IgD-negative memory B cell (primary cell): ENCODE data around the gene HSD11B1. TPM values are rescaled to one million over a fixed set of nuclear protein-coding genes. Genes with fewer than 3 reads are reported as not detected.

Experiments
- H3K27ac Mint-ChIP-seq, 3 donors: one replicate each; pipeline ENCODE4 v1.8.0; 2020 to 2022; ENCODE audit warnings: mild to moderate bottlenecking in 3 of 3, mixed read lengths in 3 of 3, moderate library complexity in 1 of 3
- H3K27me3 Mint-ChIP-seq: one replicate; pipeline ENCODE4 v1.8.0; 2021; ENCODE audit warnings: mixed read lengths
- H3K36me3 Mint-ChIP-seq: one replicate; pipeline ENCODE4 v1.8.0; 2020; ENCODE audit warnings: mild to moderate bottlenecking, mixed read lengths
- H3K4me1 Mint-ChIP-seq, 3 donors: one replicate each; pipeline ENCODE4 v1.8.0; 2020 to 2022; ENCODE audit warnings: mixed read lengths in 3 of 3, mild to moderate bottlenecking in 1 of 3
- H3K4me3 Mint-ChIP-seq, 4 donors: one replicate each; pipeline ENCODE4 v1.8.0; 2020 to 2022; ENCODE audit warnings: mild to moderate bottlenecking in 4 of 4, mixed read lengths in 4 of 4, moderate library complexity in 3 of 4
- H3K9me3 Mint-ChIP-seq, 3 donors: one replicate each; pipeline ENCODE4 v1.8.0; 2020 to 2021; ENCODE audit warnings: mixed read lengths in 3 of 3, mild to moderate bottlenecking in 1 of 3
- polyA plus RNA-seq: library from polyadenylated mRNA; unstranded; fragments of 300-500 nt; fragmentation: Illumina TruSeq; gene quantifications from one replicate; pipeline ENCODE4 v1.2.3, GENCODE V29; 2021

Gene HSD11B1
- polyA plus RNA-seq, 1 donor from 2014 or later: not detected

GRCh38 chr1:209727785-209728184 lies 23.1 kb downstream of the HSD11B1 start:
- Mint-ChIP-seq H3K36me3 (peaks cover 2% of the 10 kb centered on the region), H3K4me1 (peaks cover 0 to 3% (median 2%) of the 10 kb centered on the region in 3 donors), H3K27me3 (no peaks in the 10 kb centered on the region), H3K27ac (peak overlapping the region in 1 of 3 donors; percentile 22), H3K4me3 (no peak overlapping the region), H3K9me3 (no peaks in the 10 kb centered on the region)

GRCh38 chr1:209728466-209728865 lies 23.8 kb downstream of the HSD11B1 start:
- Mint-ChIP-seq H3K4me1 (peaks cover 0 to 3% (median 2%) of the 10 kb centered on the region in 3 donors), H3K4me3 (no peak overlapping the region), H3K9me3 (no peaks in the 10 kb centered on the region), H3K27me3 (no peaks in the 10 kb centered on the region), H3K27ac (no peak overlapping the region), H3K36me3 (peaks cover 2% of the 10 kb centered on the region)

GRCh38 chr1:209729436-209729835 lies 24.8 kb downstream of the HSD11B1 start:
- Mint-ChIP-seq H3K9me3 (no peaks in the 10 kb centered on the region), H3K36me3 (peaks cover 2% of the 10 kb centered on the region), H3K27ac (no peak overlapping the region), H3K4me3 (no peak overlapping the region), H3K27me3 (no peaks in the 10 kb centered on the region), H3K4me1 (peaks cover 0 to 7% (median 3%) of the 10 kb centered on the region in 3 donors)

GRCh38 chr1:209732725-209733124 lies 28.1 kb downstream of the HSD11B1 start:
- no peak overlapping the region for H3K4me3 Mint-ChIP-seq
- no peak overlapping the region for H3K27ac Mint-ChIP-seq
- H3K36me3 Mint-ChIP-seq: peaks cover 4% of the 10 kb centered on the region
- no peaks in the 10 kb centered on the region for H3K9me3 Mint-ChIP-seq
- peaks cover 0 to 9% (median 1%) of the 10 kb centered on the region in 3 donors for H3K4me1 Mint-ChIP-seq
- H3K27me3 Mint-ChIP-seq: no peaks in the 10 kb centered on the region

GRCh38 chr1:209733409-209734192 lies 29.0 kb downstream of the HSD11B1 start:
- Mint-ChIP-seq H3K4me3 (no peak overlapping the region), H3K27me3 (no peaks in the 10 kb centered on the region), H3K9me3 (no peaks in the 10 kb centered on the region), H3K36me3 (peaks cover 4% of the 10 kb centered on the region), H3K4me1 (peaks cover 0 to 9% (median 1%) of the 10 kb centered on the region in 3 donors), H3K27ac (no peak overlapping the region)

GRCh38 chr1:209736490-209737117 lies 32.0 kb downstream of the HSD11B1 start:
- H3K27me3 Mint-ChIP-seq: peaks cover 3% of the 10 kb centered on the region
- peaks cover 0 to 7% (median 1%) of the 10 kb centered on the region in 3 donors for H3K4me1 Mint-ChIP-seq
- no peak overlapping the region for H3K4me3 Mint-ChIP-seq
- peaks cover 0 to 2% (median 0%) of the 10 kb centered on the region in 3 donors for H3K9me3 Mint-ChIP-seq
- H3K27ac Mint-ChIP-seq: no peak overlapping the region
- peaks cover 2% of the 10 kb centered on the region for H3K36me3 Mint-ChIP-seq

GRCh38 chr1:209737118-209737505 lies 32.5 kb downstream of the HSD11B1 start:
- Mint-ChIP-seq H3K4me1 (peaks cover 0 to 7% (median 1%) of the 10 kb centered on the region in 3 donors), H3K27me3 (peaks cover 3% of the 10 kb centered on the region), H3K36me3 (peaks cover 2% of the 10 kb centered on the region), H3K4me3 (no peak overlapping the region), H3K9me3 (peaks cover 0 to 2% (median 0%) of the 10 kb centered on the region in 3 donors), H3K27ac (no peak overlapping the region)

GRCh38 chr1:209738270-209738669 lies 33.6 kb downstream of the HSD11B1 start:
- Mint-ChIP-seq H3K4me1 (peaks cover 0 to 8% (median 7%) of the 10 kb centered on the region in 3 donors), H3K9me3 (peaks cover 0 to 2% (median 0%) of the 10 kb centered on the region in 3 donors), H3K27ac (no peak overlapping the region), H3K4me3 (no peak overlapping the region), H3K36me3 (peaks cover 2% of the 10 kb centered on the region), H3K27me3 (peaks cover 3% of the 10 kb centered on the region)

GRCh38 chr1:209741193-209741592 lies 36.5 kb downstream of the HSD11B1 start:
- peaks cover 0 to 7% (median 3%) of the 10 kb centered on the region in 3 donors for H3K4me1 Mint-ChIP-seq
- peaks cover 2% of the 10 kb centered on the region for H3K36me3 Mint-ChIP-seq
- peaks cover 0 to 2% (median 0%) of the 10 kb centered on the region in 3 donors for H3K9me3 Mint-ChIP-seq
- no peak overlapping the region for H3K27ac Mint-ChIP-seq
- H3K27me3 Mint-ChIP-seq: peaks cover 3% of the 10 kb centered on the region
- no peak overlapping the region for H3K4me3 Mint-ChIP-seq

GRCh38 chr1:209741889-209742288 lies 37.2 kb downstream of the HSD11B1 start:
- Mint-ChIP-seq H3K27ac (no peak overlapping the region), H3K4me1 (peaks cover 3 to 7% (median 5%) of the 10 kb centered on the region in 3 donors), H3K9me3 (peaks cover 0 to 2% (median 0%) of the 10 kb centered on the region in 3 donors), H3K36me3 (peaks cover 2% of the 10 kb centered on the region), H3K27me3 (peaks cover 3% of the 10 kb centered on the region), H3K4me3 (no peak overlapping the region)

- peaks cover 0 to 2% (median 0%) of the 10 kb centered on the region in 3 donors for H3K9me3 Mint-ChIP-seq
- peaks cover 6 to 10% (median 9%) of the 10 kb centered on the region in 3 donors for H3K4me1 Mint-ChIP-seq
- no peak overlapping the region for H3K4me3 Mint-ChIP-seq
- H3K27me3 Mint-ChIP-seq: peaks cover 3% of the 10 kb centered on the region
- H3K36me3 Mint-ChIP-seq: no peaks in the 10 kb centered on the region
- H3K27ac Mint-ChIP-seq: peak overlapping the region in 1 of 3 donors; percentile 9
These were observed 37.9 kb downstream of the HSD11B1 start for GRCh38 chr1:209742409-209743144.

GRCh38 chr1:209743145-209743482 lies 38.5 kb downstream of the HSD11B1 start:
- H3K4me1 Mint-ChIP-seq: peaks cover 11 to 15% (median 13%) of the 10 kb centered on the region in 3 donors
- H3K36me3 Mint-ChIP-seq: no peaks in the 10 kb centered on the region
- H3K9me3 Mint-ChIP-seq: peaks cover 0 to 2% (median 0%) of the 10 kb centered on the region in 3 donors
- H3K27me3 Mint-ChIP-seq: peaks cover 3% of the 10 kb centered on the region
- H3K4me3 Mint-ChIP-seq: no peak overlapping the region
- H3K27ac Mint-ChIP-seq: no peak overlapping the region

GRCh38 chr1:209746451-209747165 lies 42.0 kb downstream of the HSD11B1 start:
- Mint-ChIP-seq H3K36me3 (no peaks in the 10 kb centered on the region), H3K4me1 (peaks cover 18 to 28% (median 28%) of the 10 kb centered on the region in 3 donors), H3K9me3 (no peaks in the 10 kb centered on the region), H3K27ac (peak overlapping the region in 1 of 3 donors; percentile 35), H3K27me3 (no peaks in the 10 kb centered on the region), H3K4me3 (peak overlapping the region in 1 of 4 donors; percentile 27)

- peak overlapping the region; percentile 62 to 94 (median 86) for H3K4me3 Mint-ChIP-seq
- no peaks in the 10 kb centered on the region for H3K36me3 Mint-ChIP-seq
- H3K27ac Mint-ChIP-seq: peak overlapping the region; percentile 68 to 82 (median 71)
- no peaks in the 10 kb centered on the region for H3K27me3 Mint-ChIP-seq
- H3K9me3 Mint-ChIP-seq: no peaks in the 10 kb centered on the region
- peaks cover 24 to 36% (median 35%) of the 10 kb centered on the region in 3 donors for H3K4me1 Mint-ChIP-seq
These were observed 43.1 kb downstream of the HSD11B1 start for GRCh38 chr1:209747580-209748262.
